ENCODE results near the gene SCO1.

The SCO1 gene

DNA sequence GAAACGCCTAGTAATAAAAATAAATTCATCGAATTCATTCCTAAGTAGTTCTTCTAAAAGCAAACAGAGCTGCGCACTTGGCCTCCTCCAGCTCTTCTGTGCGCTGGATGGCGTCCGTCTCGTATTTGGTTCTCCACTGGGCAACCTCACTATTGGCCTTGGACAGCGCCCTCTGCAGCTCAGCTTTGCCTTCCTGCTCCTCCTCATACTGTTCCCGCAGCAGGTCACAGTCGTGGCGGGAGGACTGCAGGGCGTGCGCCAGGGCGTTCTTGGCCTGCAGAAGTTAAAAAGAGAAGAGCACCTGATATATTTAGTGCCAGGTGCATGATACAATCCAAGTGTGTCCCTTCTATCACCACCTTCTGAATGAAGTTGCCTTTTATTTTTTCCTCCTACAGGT, 62.0 kb downstream of the SCO1 start:
- Histone ChIP-seq H3K9me3 (ENCODE audit: low read depth, low read length) (no peaks in the 10 kb centered on the region), H3K9ac (ENCODE audit: insufficient read length) (no peak overlapping the region), H3K4me3 (no peak overlapping the region), H3K27ac (no peak overlapping the region), H3K36me3 (ENCODE audit: insufficient read depth, low read length) (no peaks in the 10 kb centered on the region)
- no peak for TF ChIP-seq EZH2 (IDR thresholded peaks at IDR 0.05)
- TF ChIP-seq FOXP2 (optimal IDR thresholded peaks at IDR 0.05; ENCODE audit: control extremely low read depth, extremely low read length, insufficient read depth): no peak
- TF ChIP-seq POLR2AphosphoS5 (IDR thresholded peaks at IDR 0.05; ENCODE audit: borderline replicate concordance, low read depth, low read length): no peak
- DNase-seq (ENCODE audit: low read depth, low spot score): no peak

DNA sequence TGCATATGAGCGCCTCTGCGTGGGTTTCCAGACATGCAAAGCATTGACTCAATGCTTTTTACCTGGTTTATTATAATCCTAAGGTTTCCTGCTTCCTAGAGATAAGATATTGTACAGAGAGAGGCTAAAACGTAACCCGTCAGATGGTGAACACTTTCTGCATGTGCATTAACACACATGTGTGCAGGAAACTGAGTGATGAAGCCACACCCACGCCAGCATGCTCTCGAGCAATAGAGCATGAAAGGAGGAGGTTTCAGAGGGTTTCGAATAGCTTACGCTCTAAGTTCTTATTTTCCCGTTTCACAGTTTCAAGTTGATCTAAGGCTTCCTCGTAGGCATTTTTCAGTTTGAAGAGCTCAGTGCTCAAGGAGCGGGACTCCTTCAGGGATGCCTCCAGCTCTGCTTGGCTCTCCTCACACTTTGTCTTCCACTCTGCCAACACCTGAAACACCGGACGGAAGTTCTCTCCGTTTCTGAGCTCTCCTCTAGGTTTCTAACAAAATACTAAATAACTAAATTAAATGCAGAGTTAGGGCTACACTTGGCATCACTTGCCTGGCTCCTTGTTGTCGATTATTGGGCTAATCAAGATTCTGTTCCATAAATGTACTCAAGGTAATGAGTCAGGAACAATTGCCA, 63.5 kb downstream of the SCO1 start:
- no peak overlapping the region for H3K9ac ChIP-seq (ENCODE audit: insufficient read length)
- H3K36me3 ChIP-seq (ENCODE audit: insufficient read depth, low read length): no peaks in the 10 kb centered on the region
- no peak for DNase-seq (ENCODE audit: low read depth, low spot score)
- H3K27ac ChIP-seq: no peak overlapping the region
- TF ChIP-seq FOXP2 (optimal IDR thresholded peaks at IDR 0.05; ENCODE audit: control extremely low read depth, extremely low read length, insufficient read depth) (no peak), EZH2 (IDR thresholded peaks at IDR 0.05) (no peak), POLR2AphosphoS5 (IDR thresholded peaks at IDR 0.05; ENCODE audit: borderline replicate concordance, low read depth, low read length) (no peak)
- H3K4me3 ChIP-seq: no peak overlapping the region
- H3K9me3 ChIP-seq (ENCODE audit: low read depth, low read length): no peaks in the 10 kb centered on the region

DNA sequence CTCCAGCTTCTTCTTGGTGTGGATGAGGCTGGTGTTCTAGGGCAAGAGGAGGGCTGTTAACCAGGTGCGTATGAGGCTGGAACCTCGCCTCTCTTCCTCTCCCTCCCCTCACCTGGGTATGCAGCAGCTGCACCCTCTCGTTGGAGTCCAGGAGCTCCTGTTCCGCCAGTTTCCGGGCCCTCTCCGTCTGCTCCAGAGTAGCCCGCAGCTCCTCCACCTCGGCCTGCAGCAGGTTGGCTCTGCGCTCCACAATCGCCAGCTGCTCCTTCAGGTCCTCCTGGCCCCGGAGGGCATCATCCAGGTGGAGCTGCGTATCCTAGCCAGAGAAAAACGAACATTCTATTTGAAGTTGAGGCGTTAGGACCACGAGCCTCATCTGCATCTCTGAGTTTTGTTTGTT, 65.6 kb downstream of the SCO1 start:
- TF ChIP-seq FOXP2 (optimal IDR thresholded peaks at IDR 0.05; ENCODE audit: control extremely low read depth, extremely low read length, insufficient read depth) (no peak), POLR2AphosphoS5 (IDR thresholded peaks at IDR 0.05; ENCODE audit: borderline replicate concordance, low read depth, low read length) (no peak), EZH2 (IDR thresholded peaks at IDR 0.05) (no peak)
- H3K27ac ChIP-seq: no peak overlapping the region
- DNase-seq (ENCODE audit: low read depth, low spot score): no peak

DNA sequence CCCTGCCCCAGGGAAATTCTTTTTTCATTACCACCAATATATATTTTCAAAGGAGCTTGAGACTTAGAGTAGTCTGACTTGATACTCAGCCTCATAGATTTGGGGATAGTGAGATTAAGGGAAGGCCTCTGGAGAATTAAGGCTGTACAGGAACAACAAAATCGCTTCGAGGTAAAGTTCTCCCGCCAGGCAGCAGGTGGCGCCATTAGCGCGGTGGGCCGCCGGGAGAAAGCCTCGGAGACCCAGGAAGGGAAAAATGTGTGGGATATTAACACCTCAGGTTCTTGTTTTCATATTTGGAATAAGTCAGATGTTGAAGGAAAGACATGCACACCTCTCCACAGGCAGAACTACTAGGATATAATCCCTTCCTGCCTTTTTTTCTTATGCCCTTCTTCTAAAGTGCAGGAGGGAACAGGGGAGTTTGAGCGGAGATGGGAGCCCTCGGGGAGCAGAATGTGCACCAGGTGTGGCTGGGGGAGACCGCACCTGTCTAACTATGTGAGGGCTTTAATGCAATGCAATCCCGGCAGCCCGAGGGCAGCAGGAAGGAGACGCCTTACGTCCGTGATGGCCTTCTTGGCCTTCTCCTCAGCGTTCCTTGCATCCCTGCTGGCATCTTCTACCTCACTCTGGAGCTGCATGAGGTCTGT, 66.2 kb downstream of the SCO1 start:
- H3K27ac ChIP-seq: no peak overlapping the region
- H3K4me3 ChIP-seq: no peak overlapping the region
- H3K9ac ChIP-seq (ENCODE audit: insufficient read length): no peak overlapping the region
- TF ChIP-seq EZH2 (IDR thresholded peaks at IDR 0.05) (no peak), FOXP2 (optimal IDR thresholded peaks at IDR 0.05; ENCODE audit: control extremely low read depth, extremely low read length, insufficient read depth) (no peak), POLR2AphosphoS5 (IDR thresholded peaks at IDR 0.05; ENCODE audit: borderline replicate concordance, low read depth, low read length) (no peak)
- H3K36me3 ChIP-seq (ENCODE audit: insufficient read depth, low read length): no peaks in the 10 kb centered on the region
- no peak for DNase-seq (ENCODE audit: low read depth, low spot score)
- H3K9me3 ChIP-seq (ENCODE audit: low read depth, low read length): no peaks in the 10 kb centered on the region

More for the DNA sequence above, 65.6 kb downstream of the SCO1 start:
- H3K4me3 ChIP-seq: no peak overlapping the region
- no peaks in the 10 kb centered on the region for H3K9me3 ChIP-seq (ENCODE audit: low read depth, low read length)
- no peak overlapping the region for H3K9ac ChIP-seq (ENCODE audit: insufficient read length)
- no peaks in the 10 kb centered on the region for H3K36me3 ChIP-seq (ENCODE audit: insufficient read depth, low read length)

DNA sequence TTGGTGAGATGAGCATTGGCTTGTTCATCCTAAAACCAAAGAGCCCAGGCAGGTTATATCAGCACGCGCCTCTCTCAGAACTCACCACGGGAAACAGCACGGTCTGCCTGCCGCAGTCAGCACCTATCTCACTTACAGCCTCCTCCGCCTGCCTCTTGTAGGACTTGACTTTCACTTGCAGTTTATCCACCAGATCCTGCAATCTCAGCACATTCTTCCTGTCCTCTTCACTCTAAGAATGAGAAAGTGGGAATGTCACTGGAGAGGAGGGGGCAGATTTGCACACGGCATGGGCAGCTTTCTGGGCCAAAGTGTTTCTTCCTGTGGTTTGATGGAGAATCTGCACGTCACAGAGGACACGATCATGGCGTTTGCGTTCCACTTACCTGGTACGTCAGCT, 67.6 kb downstream of the SCO1 start:
- Histone ChIP-seq H3K36me3 (ENCODE audit: insufficient read depth, low read length) (no peaks in the 10 kb centered on the region), H3K9ac (ENCODE audit: insufficient read length) (no peak overlapping the region), H3K27ac (no peak overlapping the region), H3K9me3 (ENCODE audit: low read depth, low read length) (no peaks in the 10 kb centered on the region), H3K4me3 (no peak overlapping the region)
- DNase-seq (ENCODE audit: low read depth, low spot score): no peak
- TF ChIP-seq POLR2AphosphoS5 (IDR thresholded peaks at IDR 0.05; ENCODE audit: borderline replicate concordance, low read depth, low read length): no peak
- no peak for TF ChIP-seq FOXP2 (optimal IDR thresholded peaks at IDR 0.05; ENCODE audit: control extremely low read depth, extremely low read length, insufficient read depth)
- TF ChIP-seq EZH2 (IDR thresholded peaks at IDR 0.05): no peak

DNA sequence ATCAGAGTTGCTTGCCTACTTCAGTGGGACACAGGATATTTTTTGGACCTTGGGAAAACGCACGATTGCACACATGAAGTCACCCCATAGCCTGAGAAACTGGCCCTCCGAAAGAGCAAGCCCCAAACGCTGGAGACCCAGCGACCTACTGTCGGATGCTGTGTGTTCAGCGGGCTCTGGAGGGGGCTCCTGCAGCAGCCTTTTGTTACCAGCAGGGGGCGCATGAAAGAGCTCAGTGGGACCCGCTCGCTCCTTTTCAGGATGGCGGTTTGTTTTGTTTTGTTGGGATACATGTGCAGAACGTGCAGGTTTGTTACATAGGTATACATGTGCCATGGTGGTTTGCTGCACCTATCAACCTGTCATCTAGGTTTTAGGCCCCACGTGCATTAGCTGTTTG, 68.6 kb downstream of the SCO1 start:
- Histone ChIP-seq H3K36me3 (ENCODE audit: insufficient read depth, low read length) (no peaks in the 10 kb centered on the region), H3K9ac (ENCODE audit: insufficient read length) (no peak overlapping the region), H3K27ac (no peak overlapping the region), H3K9me3 (ENCODE audit: low read depth, low read length) (no peaks in the 10 kb centered on the region), H3K4me3 (no peak overlapping the region)
- DNase-seq (ENCODE audit: low read depth, low spot score): no peak
- TF ChIP-seq FOXP2 (optimal IDR thresholded peaks at IDR 0.05; ENCODE audit: control extremely low read depth, extremely low read length, insufficient read depth) (no peak), EZH2 (IDR thresholded peaks at IDR 0.05) (no peak), POLR2AphosphoS5 (IDR thresholded peaks at IDR 0.05; ENCODE audit: borderline replicate concordance, low read depth, low read length) (no peak)

DNA sequence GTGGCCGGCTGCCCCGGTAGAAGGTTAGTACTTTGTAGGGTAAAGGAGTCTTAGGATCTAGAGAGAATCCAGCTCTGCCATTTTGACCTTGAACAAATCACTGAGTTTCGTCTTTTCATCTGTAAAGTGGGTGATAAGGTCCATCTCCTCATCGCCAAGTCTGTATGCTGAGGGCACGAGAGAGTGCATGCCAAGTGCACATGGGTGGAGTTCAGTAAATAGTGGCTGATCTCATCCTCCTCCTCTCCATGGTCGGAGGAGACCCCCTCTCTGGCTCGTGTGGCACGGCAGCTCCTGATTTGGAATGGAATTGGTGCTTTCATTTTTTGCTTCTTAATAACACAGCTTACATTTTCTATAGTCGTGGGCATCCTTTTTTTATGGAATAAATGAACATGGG, 70.9 kb downstream of the SCO1 start:
- no peak for TF ChIP-seq FOXP2 (optimal IDR thresholded peaks at IDR 0.05; ENCODE audit: control extremely low read depth, extremely low read length, insufficient read depth)
- no peak for TF ChIP-seq POLR2AphosphoS5 (IDR thresholded peaks at IDR 0.05; ENCODE audit: borderline replicate concordance, low read depth, low read length)
- TF ChIP-seq EZH2 (IDR thresholded peaks at IDR 0.05): no peak
- Histone ChIP-seq H3K27ac (no peak overlapping the region), H3K9me3 (ENCODE audit: low read depth, low read length) (no peaks in the 10 kb centered on the region), H3K9ac (ENCODE audit: insufficient read length) (no peak overlapping the region), H3K4me3 (no peak overlapping the region), H3K36me3 (ENCODE audit: insufficient read depth, low read length) (no peaks in the 10 kb centered on the region)
- DNase-seq (ENCODE audit: low read depth, low spot score): no peak

DNA sequence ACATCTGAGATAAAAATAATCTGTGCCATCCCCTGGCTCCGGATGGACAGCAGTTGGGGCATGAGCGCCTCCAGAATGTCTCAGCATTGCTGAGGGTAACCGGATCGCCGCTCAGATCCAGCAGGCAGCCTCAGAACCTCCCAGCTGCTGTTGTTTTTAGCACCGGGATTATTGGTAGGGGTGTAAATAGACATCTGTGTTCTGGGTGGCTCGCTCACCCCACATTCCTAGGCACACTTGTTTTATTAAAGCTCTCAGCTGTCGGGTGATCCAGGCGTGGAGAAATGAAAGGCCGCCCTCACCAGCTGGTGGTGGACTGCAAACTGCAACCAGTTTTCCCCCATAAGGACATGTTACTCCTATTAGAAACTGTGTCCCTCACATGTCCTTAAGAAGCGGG, 72.4 kb downstream of the SCO1 start:
- no peak for DNase-seq (ENCODE audit: low read depth, low spot score)
- no peak for TF ChIP-seq POLR2AphosphoS5 (IDR thresholded peaks at IDR 0.05; ENCODE audit: borderline replicate concordance, low read depth, low read length)
- no peak for TF ChIP-seq EZH2 (IDR thresholded peaks at IDR 0.05)
- TF ChIP-seq FOXP2 (optimal IDR thresholded peaks at IDR 0.05; ENCODE audit: control extremely low read depth, extremely low read length, insufficient read depth): no peak
- H3K36me3 ChIP-seq (ENCODE audit: insufficient read depth, low read length): no peaks in the 10 kb centered on the region
- H3K27ac ChIP-seq: no peak overlapping the region
- H3K9me3 ChIP-seq (ENCODE audit: low read depth, low read length): no peaks in the 10 kb centered on the region
- H3K9ac ChIP-seq (ENCODE audit: insufficient read length): no peak overlapping the region
- no peak overlapping the region for H3K4me3 ChIP-seq
